PC-3 (cell line): Measurements from ENCODE around the gene NUDT13.

Experiments
- CTCF ChIP-seq: fragments of 300-600 bp; sonication (generic); conservative IDR thresholded peaks from 2 replicates; pipeline ENCODE4 v1.5.1; 2017; ENCODE audit warnings: antibody characterized with exemption, low read depth, mild to moderate bottlenecking, low read length
- EZH2 ChIP-seq: fragments of 300-600 bp; sonication (generic); IDR thresholded peaks from one replicate; pipeline ENCODE4 v1.6.1; 2017; ENCODE audit warnings: antibody characterized with exemption, mild to moderate bottlenecking, low read length; ENCODE audit not compliant: unreplicated experiment
- EZH2phosphoT487 ChIP-seq: fragments of 300-600 bp; sonication (generic); IDR thresholded peaks from 2 replicates; pipeline ENCODE4 v1.6.1; 2018; ENCODE audit warnings: mild to moderate bottlenecking, antibody characterized with exemption, low read length, borderline replicate concordance

- TF ChIP-seq CTCF (no peak), EZH2 (no peak), EZH2phosphoT487 (no peak)
These were observed 29.0 kb downstream of the NUDT13 start for GRCh38 chr10:73139251-73139650.
